Bladder microvascular endothelial cell (primary cell): ENCODE results near the gene LYSMD4. TPM values are rescaled to one million over a fixed set of nuclear protein-coding genes. Genes with fewer than 3 reads are reported as not detected.

Experiments used
- total RNA-seq: library from RNA; depleted of rRNA; stranded (reverse); fragments of >200 nt; gene quantifications from 2 replicates; pipeline ENCODE4 v1.2.3, GENCODE V29; 2014

The LYSMD4 gene
- 9.7 and 10.1 TPM in 2 replicates for total RNA-seq

DNA sequence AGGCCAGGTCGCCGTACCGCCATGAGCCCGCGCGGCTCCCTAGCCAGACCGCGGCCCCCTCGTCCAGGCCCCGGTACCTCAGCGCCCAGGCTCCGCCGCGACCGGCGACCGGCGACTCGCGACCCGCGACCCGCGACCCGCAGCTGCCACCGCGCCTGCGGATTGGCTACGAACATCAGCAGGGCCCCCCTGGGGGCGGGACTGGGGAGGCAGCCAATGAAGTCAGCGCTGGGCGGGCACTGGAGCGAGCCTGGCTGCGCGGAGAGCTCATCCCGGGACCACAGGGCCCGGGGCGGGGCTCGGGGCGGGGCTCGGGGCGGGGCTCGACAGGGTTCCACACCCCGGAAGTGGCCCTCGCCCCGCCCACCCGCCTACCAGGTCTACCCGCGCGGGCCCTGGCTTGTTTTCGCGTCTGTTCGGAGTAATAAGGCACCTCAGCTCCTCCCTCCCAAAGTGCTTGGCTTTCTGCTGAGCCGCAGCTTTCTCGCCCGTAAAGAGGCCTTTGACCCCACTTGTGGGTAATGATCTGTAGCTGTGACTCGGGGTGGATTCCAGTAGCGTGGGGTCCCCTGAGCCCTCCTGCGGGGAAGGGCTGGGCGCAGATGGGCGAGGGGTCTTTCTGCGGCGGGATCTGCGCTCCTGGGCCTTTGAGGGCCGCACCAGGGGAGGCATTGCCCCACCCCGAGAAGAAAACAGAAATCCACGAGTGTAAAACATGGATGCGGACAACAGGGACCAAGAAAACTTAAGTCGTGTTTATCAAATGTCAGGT is at the start of gene LYSMD4:
Gene LYSMD4, minus strand, starts transcription at position 170 of the 772 bp plus-strand sequence. CDS start 1,438 bp downstream, outside the sequence.

Other genes with a start within 250 kb of the LYSMD4 start
- gene MEF2A, start 167.5 kb downstream of the LYSMD4 start, total RNA-seq: 11.8 and 37.7 TPM in 2 replicates